ENCODE results near the gene CCDC122. TPM values are rescaled to one million over a fixed set of nuclear protein-coding genes. Genes with fewer than 3 reads are reported as not detected.
A peak's percentile ranks its signal among the peaks of the same experiment; 100 is the strongest.
"Not testable (repeated sequence)": the region's sequence is repeated elsewhere in the genome, so short reads cannot be mapped to it uniquely, and the experiment has no call there.

CCDC122 gene
- total RNA-seq, 4 donors from 2014 or later = 1.3 to 2.7 (median 1.8) TPM

- ATAC-seq (ENCODE audit: low FRiP score) = peak; percentile 35
- DNase-seq (ENCODE audit: low spot score) = no peak
- TF ChIP-seq, protein P1, sequence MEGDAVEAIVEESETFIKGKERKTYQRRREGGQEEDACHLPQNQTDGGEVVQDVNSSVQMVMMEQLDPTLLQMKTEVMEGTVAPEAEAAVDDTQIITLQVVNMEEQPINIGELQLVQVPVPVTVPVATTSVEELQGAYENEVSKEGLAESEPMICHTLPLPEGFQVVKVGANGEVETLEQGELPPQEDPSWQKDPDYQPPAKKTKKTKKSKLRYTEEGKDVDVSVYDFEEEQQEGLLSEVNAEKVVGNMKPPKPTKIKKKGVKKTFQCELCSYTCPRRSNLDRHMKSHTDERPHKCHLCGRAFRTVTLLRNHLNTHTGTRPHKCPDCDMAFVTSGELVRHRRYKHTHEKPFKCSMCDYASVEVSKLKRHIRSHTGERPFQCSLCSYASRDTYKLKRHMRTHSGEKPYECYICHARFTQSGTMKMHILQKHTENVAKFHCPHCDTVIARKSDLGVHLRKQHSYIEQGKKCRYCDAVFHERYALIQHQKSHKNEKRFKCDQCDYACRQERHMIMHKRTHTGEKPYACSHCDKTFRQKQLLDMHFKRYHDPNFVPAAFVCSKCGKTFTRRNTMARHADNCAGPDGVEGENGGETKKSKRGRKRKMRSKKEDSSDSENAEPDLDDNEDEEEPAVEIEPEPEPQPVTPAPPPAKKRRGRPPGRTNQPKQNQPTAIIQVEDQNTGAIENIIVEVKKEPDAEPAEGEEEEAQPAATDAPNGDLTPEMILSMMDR (IDR thresholded peaks at IDR 0.05) = no peak
These were observed 48.5 kb downstream of the CCDC122 start for GRCh38 chr13:43831088-43831487.

GRCh38 chr13:43830497-43830881 lies 49.1 kb downstream of the CCDC122 start:
- DNase-seq (ENCODE audit: low spot score) (no peak), ATAC-seq (ENCODE audit: low FRiP score) (peak; percentile 97)
- TF ChIP-seq, protein P1 (IDR thresholded peaks at IDR 0.05) = no peak

GRCh38 chr13:43824656-43825055 lies 54.9 kb downstream of the CCDC122 start:
- not testable (repeated sequence) for ATAC-seq (ENCODE audit: low FRiP score); DNase-seq (ENCODE audit: low spot score)

DNA sequence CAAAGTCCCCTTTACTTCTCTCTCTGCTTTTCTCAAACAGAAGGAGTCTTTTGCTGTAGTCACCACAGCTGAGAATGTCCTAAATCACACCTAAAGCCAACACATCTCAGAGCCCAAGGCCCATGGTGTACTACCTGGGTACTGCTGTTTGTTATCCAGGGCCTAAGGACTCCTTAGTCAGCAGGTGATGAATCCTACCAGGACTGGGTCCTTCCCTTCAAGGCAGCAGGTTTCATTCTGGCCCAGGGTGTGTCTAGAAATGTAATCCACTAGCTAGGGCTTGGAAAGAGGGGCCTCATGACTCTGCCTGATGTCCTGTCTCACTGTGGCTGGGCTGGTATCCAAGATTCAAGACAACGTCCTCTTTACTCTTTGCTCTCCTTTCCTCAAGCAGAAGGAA lies 56.6 kb downstream of the CCDC122 start:
- DNase-seq (ENCODE audit: low spot score) = no peak
- ATAC-seq (ENCODE audit: low FRiP score) = no peak
- TF ChIP-seq, protein P1 (IDR thresholded peaks at IDR 0.05) = no peak

GRCh38 chr13:43816401-43816889 lies 63.1 kb downstream of the CCDC122 start:
- no peak for DNase-seq (ENCODE audit: low spot score)
- no peak for ATAC-seq (ENCODE audit: low FRiP score)
- TF ChIP-seq, protein P1 (IDR thresholded peaks at IDR 0.05) = no peak

DNA sequence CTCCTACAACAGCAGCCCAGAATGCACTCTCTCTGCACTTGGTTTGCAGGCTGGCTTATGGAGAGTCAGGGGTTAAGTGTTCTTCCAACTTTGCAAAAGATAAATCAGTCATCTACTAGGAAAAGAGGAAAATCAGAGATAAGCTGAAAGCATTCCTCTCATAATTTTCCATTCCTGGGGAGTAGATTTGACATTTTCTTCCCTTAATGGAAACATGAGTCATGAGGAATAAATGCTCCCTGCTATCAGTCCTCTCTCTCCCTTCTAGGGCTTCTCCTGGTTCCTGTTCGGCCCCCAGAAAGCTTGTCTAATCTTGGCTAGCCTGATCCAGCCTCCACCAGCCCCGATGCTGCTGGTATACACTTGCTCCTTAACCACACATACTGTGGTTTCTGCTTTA lies 64.3 kb downstream of the CCDC122 start:
- TF ChIP-seq, protein P1 (IDR thresholded peaks at IDR 0.05) = no peak
- ATAC-seq (ENCODE audit: low FRiP score) (peak; percentile 94), DNase-seq (ENCODE audit: low spot score) (no peak)

DNA sequence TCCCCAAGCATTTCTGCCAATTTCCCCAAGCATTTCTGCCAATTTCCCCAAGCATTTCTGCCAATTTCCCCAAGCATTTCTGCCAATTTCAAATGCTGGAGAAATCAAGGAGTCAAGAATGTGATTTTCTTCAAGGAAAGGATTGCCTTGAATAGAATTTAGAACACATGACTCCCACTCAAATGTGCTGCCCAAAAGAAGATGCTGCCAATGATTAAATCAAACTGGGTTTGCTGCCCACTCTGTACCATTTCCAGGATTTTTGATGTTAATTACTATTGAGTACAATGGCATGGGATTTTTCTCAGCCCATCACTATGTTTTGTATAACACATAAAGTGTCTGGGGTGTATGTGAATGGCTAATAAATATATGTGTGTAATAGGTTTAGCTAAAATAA lies 70.9 kb downstream of the CCDC122 start:
- TF ChIP-seq, protein P1 (IDR thresholded peaks at IDR 0.05) = no peak
- DNase-seq (ENCODE audit: low spot score) (no peak), ATAC-seq (ENCODE audit: low FRiP score) (no peak)

- DNase-seq (ENCODE audit: low spot score) = no peak
- TF ChIP-seq, protein P1 (IDR thresholded peaks at IDR 0.05) = no peak
These were observed 73.8 kb downstream of the CCDC122 start for GRCh38 chr13:43805681-43806128.

More at GRCh38 chr13:43805681-43806128, 73.8 kb downstream of the CCDC122 start:
- no peak for ATAC-seq (ENCODE audit: low FRiP score)

Data from omental fat pad (tissue), 4 donors.